Measurements from ENCODE around the gene ABHD12.

DNA sequence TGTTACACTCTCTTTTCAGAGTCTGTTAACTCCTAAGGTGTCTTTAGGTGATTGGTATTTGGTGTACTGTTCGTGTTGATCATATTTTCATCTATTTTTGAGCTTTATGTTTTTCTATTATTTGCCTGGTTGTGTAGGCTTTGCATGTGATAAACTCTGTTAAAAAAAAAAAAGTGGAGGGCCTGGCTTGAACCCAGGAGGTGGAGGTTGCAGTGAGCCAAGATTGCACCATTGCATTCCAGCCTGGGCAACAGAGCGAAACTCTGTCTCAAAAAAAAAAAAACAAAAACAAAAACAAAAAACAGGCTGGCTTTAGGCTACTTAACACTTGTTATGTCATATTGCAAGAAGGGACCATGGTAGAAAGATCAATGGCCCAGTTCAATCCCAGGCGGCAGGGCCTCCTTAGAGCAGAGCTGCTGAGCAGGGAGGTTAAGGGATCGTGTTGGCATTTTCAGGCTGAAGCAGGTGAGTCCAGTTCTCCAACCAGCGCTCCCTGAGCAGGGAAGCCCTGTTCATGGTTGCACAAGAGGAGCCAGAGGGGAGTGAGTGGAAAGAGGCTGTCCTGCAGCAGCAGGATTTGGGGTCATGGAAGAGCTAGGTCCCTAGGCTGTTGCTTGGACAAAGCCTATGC is 134.3 kb downstream of the ABHD12 start:
- TF ChIP-seq, protein P1, sequence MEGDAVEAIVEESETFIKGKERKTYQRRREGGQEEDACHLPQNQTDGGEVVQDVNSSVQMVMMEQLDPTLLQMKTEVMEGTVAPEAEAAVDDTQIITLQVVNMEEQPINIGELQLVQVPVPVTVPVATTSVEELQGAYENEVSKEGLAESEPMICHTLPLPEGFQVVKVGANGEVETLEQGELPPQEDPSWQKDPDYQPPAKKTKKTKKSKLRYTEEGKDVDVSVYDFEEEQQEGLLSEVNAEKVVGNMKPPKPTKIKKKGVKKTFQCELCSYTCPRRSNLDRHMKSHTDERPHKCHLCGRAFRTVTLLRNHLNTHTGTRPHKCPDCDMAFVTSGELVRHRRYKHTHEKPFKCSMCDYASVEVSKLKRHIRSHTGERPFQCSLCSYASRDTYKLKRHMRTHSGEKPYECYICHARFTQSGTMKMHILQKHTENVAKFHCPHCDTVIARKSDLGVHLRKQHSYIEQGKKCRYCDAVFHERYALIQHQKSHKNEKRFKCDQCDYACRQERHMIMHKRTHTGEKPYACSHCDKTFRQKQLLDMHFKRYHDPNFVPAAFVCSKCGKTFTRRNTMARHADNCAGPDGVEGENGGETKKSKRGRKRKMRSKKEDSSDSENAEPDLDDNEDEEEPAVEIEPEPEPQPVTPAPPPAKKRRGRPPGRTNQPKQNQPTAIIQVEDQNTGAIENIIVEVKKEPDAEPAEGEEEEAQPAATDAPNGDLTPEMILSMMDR (IDR thresholded peaks at IDR 0.05), result no peak
- no peak for TF ChIP-seq POLR2A (IDR thresholded peaks at IDR 0.05)
